Ishikawa (cell line): Measurements from ENCODE around the gene RIN3.

ENCODE experiments used
- CEBPB ChIP-seq: IDR thresholded peaks from 2 replicates; pipeline ENCODE4 v1.6.1; 2012
- CREB1 ChIP-seq: IDR thresholded peaks from 2 replicates; pipeline ENCODE4 v1.6.1; 2012; ENCODE audit warnings: low read depth
- EGR1 ChIP-seq: IDR thresholded peaks from 2 replicates; pipeline ENCODE4 v1.6.1; 2012
- EP300 ChIP-seq: IDR thresholded peaks from 2 replicates; pipeline ENCODE4 v1.6.1; 2012; ENCODE audit warnings: borderline replicate concordance
- FOXM1 ChIP-seq: IDR thresholded peaks from 2 replicates; pipeline ENCODE4 v1.6.1; 2012; ENCODE audit warnings: low read depth, borderline replicate concordance
- MAX ChIP-seq: IDR thresholded peaks from 2 replicates; pipeline ENCODE4 v1.6.1; 2012
- NFIC ChIP-seq: IDR thresholded peaks from 2 replicates; pipeline ENCODE4 v1.6.1; 2012
- RAD21 ChIP-seq: IDR thresholded peaks from 2 replicates; pipeline ENCODE4 v1.6.1; 2012; ENCODE audit warnings: low read depth
- TAF1 ChIP-seq: IDR thresholded peaks from 2 replicates; pipeline ENCODE4 v1.6.1; 2012; ENCODE audit warnings: low read depth, mild to moderate bottlenecking
- TCF12 ChIP-seq: IDR thresholded peaks from 2 replicates; pipeline ENCODE4 v1.6.1; 2012; ENCODE audit warnings: low read depth
- TEAD4 ChIP-seq: IDR thresholded peaks from 2 replicates; pipeline ENCODE4 v1.6.1; 2012
- YY1 ChIP-seq: IDR thresholded peaks from 2 replicates; pipeline ENCODE4 v1.6.1; 2012; ENCODE audit warnings: low read depth
- ZBTB7A ChIP-seq: IDR thresholded peaks from 2 replicates; pipeline ENCODE4 v1.6.1; 2012; ENCODE audit warnings: low read depth
- TF ChIP-seq, protein P1 (sequence below): IDR thresholded peaks from 2 replicates; pipeline ENCODE4 v1.6.1; 2012; ENCODE audit warnings: low read depth, mild to moderate bottlenecking
- TF ChIP-seq, protein P2 (sequence below): IDR thresholded peaks from 2 replicates; pipeline ENCODE4 v1.6.1; 2012

The RIN3 gene

GRCh38 chr14:92579244-92579936, 65.8 kb downstream of the RIN3 start:
- TF ChIP-seq, protein P1, sequence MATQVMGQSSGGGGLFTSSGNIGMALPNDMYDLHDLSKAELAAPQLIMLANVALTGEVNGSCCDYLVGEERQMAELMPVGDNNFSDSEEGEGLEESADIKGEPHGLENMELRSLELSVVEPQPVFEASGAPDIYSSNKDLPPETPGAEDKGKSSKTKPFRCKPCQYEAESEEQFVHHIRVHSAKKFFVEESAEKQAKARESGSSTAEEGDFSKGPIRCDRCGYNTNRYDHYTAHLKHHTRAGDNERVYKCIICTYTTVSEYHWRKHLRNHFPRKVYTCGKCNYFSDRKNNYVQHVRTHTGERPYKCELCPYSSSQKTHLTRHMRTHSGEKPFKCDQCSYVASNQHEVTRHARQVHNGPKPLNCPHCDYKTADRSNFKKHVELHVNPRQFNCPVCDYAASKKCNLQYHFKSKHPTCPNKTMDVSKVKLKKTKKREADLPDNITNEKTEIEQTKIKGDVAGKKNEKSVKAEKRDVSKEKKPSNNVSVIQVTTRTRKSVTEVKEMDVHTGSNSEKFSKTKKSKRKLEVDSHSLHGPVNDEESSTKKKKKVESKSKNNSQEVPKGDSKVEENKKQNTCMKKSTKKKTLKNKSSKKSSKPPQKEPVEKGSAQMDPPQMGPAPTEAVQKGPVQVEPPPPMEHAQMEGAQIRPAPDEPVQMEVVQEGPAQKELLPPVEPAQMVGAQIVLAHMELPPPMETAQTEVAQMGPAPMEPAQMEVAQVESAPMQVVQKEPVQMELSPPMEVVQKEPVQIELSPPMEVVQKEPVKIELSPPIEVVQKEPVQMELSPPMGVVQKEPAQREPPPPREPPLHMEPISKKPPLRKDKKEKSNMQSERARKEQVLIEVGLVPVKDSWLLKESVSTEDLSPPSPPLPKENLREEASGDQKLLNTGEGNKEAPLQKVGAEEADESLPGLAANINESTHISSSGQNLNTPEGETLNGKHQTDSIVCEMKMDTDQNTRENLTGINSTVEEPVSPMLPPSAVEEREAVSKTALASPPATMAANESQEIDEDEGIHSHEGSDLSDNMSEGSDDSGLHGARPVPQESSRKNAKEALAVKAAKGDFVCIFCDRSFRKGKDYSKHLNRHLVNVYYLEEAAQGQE, result no peak
- no peak for TF ChIP-seq CEBPB
- TF ChIP-seq FOXM1, result no peak
- no peak for TF ChIP-seq NFIC
- TF ChIP-seq YY1, result no peak
- TF ChIP-seq EGR1, result no peak
- no peak for TF ChIP-seq MAX
- no peak for TF ChIP-seq TEAD4
- no peak for TF ChIP-seq CREB1
- TF ChIP-seq, protein P2, sequence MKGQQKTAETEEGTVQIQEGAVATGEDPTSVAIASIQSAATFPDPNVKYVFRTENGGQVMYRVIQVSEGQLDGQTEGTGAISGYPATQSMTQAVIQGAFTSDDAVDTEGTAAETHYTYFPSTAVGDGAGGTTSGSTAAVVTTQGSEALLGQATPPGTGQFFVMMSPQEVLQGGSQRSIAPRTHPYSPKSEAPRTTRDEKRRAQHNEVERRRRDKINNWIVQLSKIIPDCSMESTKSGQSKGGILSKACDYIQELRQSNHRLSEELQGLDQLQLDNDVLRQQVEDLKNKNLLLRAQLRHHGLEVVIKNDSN, result no peak
- no peak for TF ChIP-seq RAD21
- no peak for TF ChIP-seq TCF12
- no peak for TF ChIP-seq TAF1

DNA sequence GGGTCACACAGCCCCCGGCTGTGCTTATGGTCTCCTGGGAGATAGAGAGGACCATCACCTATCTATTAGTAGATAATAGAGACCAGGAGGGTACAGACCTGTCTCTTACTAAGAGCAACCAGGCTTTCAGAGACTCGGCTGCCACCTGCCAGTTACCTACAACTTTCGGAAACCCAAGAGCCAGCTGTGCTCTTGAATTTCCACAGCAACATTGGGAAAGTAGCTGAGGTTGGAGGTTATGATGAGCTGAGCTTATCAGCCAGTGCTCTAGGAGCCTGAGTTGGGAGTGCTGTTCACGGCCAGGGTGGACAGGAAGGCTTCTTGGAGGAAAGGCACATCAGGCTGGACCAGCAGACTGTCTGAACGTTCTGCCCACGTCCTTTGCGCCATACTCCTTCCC, 67.6 kb downstream of the RIN3 start:
- TF ChIP-seq YY1 (no peak), CEBPB (no peak), EGR1 (no peak), RAD21 (no peak), TEAD4 (no peak)
- TF ChIP-seq, protein P2, result no peak

DNA sequence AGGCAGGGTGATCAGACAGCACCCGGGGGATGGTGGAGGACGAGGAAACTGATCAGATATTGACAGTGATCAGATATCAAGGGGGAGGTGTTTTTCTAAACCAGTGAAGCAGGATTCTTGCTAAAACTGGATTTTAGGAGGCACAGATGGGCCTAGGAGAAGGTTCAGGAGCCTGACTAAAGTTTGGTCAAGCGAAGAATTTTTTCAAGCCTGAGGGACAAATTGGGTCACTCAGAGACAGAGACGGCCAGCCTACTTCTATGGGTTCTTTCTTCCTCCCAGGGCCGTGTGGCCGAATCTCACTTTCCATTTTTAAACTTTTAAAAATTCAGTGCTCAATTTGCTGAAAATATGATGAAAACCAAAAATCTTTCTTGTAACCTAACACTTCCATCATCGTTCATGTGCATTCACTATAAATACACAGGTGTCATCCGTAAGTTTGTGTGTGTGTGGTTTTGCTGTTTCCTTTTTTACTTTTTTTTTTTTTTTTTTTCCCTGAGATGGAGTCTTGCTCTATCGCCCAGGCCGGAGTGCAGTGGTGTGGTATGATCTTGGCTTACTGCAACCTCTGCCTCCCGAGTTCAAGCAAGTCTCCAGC, 68.5 kb downstream of the RIN3 start:
- TF ChIP-seq TCF12 (no peak), EP300 (no peak), EGR1 (no peak), MAX (no peak), TEAD4 (no peak), ZBTB7A (no peak), NFIC (no peak), CEBPB (no peak), RAD21 (no peak), FOXM1 (no peak), YY1 (no peak), CREB1 (no peak)
- TF ChIP-seq, protein P1, result no peak
- TF ChIP-seq, protein P2, result no peak

- TF ChIP-seq YY1, result no peak
- no peak for TF ChIP-seq CREB1
- no peak for TF ChIP-seq TEAD4
- TF ChIP-seq EGR1, result no peak
- TF ChIP-seq, protein P2, result no peak
- no peak for TF ChIP-seq NFIC
- TF ChIP-seq ZBTB7A, result no peak
- TF ChIP-seq RAD21, result no peak
- no peak for TF ChIP-seq FOXM1
- no peak for TF ChIP-seq TCF12
- no peak for TF ChIP-seq MAX
- TF ChIP-seq, protein P1, result no peak
- no peak for TF ChIP-seq CEBPB
- TF ChIP-seq TAF1, result no peak
- no peak for TF ChIP-seq EP300
Observed at GRCh38 chr14:92582706-92583452, 69.3 kb downstream of the RIN3 start.
